Tibial artery (tissue), 4 donors: ENCODE results near the gene PLA2G3.

Experiments used
- DNase-seq, 2 donors: peaks; one replicate each; pipeline ENCODE4 v3.0.0-alpha.2; 2019
- H3K27ac ChIP-seq, 2 donors: fragments of 200-600 bp; sonication (generic) in 1 of 2; 1 replicate in 1 of 2; 2 replicates in 1 of 2; pipeline ENCODE4 v1.5.1; 2018 to 2019; ENCODE audit warnings: mild to moderate bottlenecking in 1 of 2
- H3K27me3 ChIP-seq, 2 donors: fragments of 200-600 bp; sonication (generic) in 1 of 2; one replicate each; pipeline versions ENCODE4 v1.5.1 to v1.6.0; 2016 to 2019
- H3K36me3 ChIP-seq, 3 donors: fragments of 200-600 bp; sonication (generic) in 2 of 3; one replicate each; pipeline ENCODE4 v1.5.1; 2016 to 2019; ENCODE audit warnings: mild to moderate bottlenecking in 2 of 3
- H3K4me1 ChIP-seq, 4 donors: fragments of 200-600 bp; sonication (generic) in 2 of 4; 1 replicate in 3 of 4; 2 replicates in 1 of 4; pipeline ENCODE4 v1.5.1; 2016 to 2019
- H3K4me3 ChIP-seq, 2 donors: fragments of 200-600 bp; sonication (generic) in 1 of 2; 1 replicate in 1 of 2; 2 replicates in 1 of 2; pipeline ENCODE4 v1.5.1; 2018 to 2019; ENCODE audit warnings: mild to moderate bottlenecking in 2 of 2
- H3K9me3 ChIP-seq, 3 donors: fragments of 200-600 bp; sonication (generic) in 1 of 3; one replicate each; pipeline ENCODE4 v1.5.1; 2016 to 2019
- CTCF ChIP-seq, 2 experiments: fragments of 200-600 bp in 1 of 2; fragments of 450-650 bp in 1 of 2; IDR thresholded peaks; one replicate each; pipeline ENCODE4 v1.5.1; 2017 to 2019; ENCODE audit warnings: antibody characterized with exemption in 2 of 2, mild to moderate bottlenecking in 1 of 2, moderate library complexity in 1 of 2
- intact Hi-C: fragments of 100-400 bp; cut with DNase I; formaldehyde crosslinking; loops from one replicate; pipeline ENCODE4 v1.15.0; 2023; ENCODE audit warnings: low total_unique reads

PLA2G3 gene

GRCh38 chr22:31096657-31097279 is 43.5 kb downstream of the PLA2G3 start:
- peaks cover 6 to 99% (median 88%) of the 10 kb centered on the region in 4 donors for H3K4me1 ChIP-seq
- H3K36me3 ChIP-seq: peaks cover 89 to 100% (median 96%) of the 10 kb centered on the region in 3 donors
- intact Hi-C loops: no loop called here
- no peak overlapping the region for H3K4me3 ChIP-seq
- H3K27me3 ChIP-seq: no peaks in the 10 kb centered on the region
- peak overlapping the region; percentile 99 to 100 for H3K27ac ChIP-seq
- DNase-seq: no peak
- H3K9me3 ChIP-seq: no peaks in the 10 kb centered on the region
- no peak for TF ChIP-seq CTCF (IDR thresholded peaks at IDR 0.05)

- Histone ChIP-seq H3K4me1 (peaks cover 5 to 99% (median 91%) of the 10 kb centered on the region in 4 donors), H3K4me3 (no peak overlapping the region), H3K27ac (peak overlapping the region; percentile 99 to 100), H3K9me3 (no peaks in the 10 kb centered on the region), H3K27me3 (no peaks in the 10 kb centered on the region), H3K36me3 (peaks cover 93 to 100% (median 100%) of the 10 kb centered on the region in 3 donors)
- no peak for DNase-seq
- intact Hi-C loops: no loop called here
- TF ChIP-seq CTCF (IDR thresholded peaks at IDR 0.05): no peak
These were observed 44.6 kb downstream of the PLA2G3 start for GRCh38 chr22:31095637-31096249.

- peak overlapping the region; percentile 99 to 100 for H3K27ac ChIP-seq
These were observed 45.6 kb downstream of the PLA2G3 start for GRCh38 chr22:31094741-31095140.

GRCh38 chr22:31094021-31094551 is 46.2 kb downstream of the PLA2G3 start:
- peaks cover 87 to 100% (median 99%) of the 10 kb centered on the region in 3 donors for H3K36me3 ChIP-seq
- peak overlapping the region; percentile 23 to 28 for H3K4me3 ChIP-seq
- no peak for TF ChIP-seq CTCF (IDR thresholded peaks at IDR 0.05)
- intact Hi-C loops: no loop called here
- peaks cover 5 to 99% (median 92%) of the 10 kb centered on the region in 4 donors for H3K4me1 ChIP-seq
- no peaks in the 10 kb centered on the region for H3K9me3 ChIP-seq
- no peaks in the 10 kb centered on the region for H3K27me3 ChIP-seq
- H3K27ac ChIP-seq: peak overlapping the region; percentile 99 to 100
- peak in 1 of 2 donors; percentile 82 for DNase-seq

More at GRCh38 chr22:31094741-31095140, 45.6 kb downstream of the PLA2G3 start:
- intact Hi-C loops: no loop called here
- TF ChIP-seq CTCF (IDR thresholded peaks at IDR 0.05): no peak
- no peaks in the 10 kb centered on the region for H3K27me3 ChIP-seq
- DNase-seq: no peak
- H3K4me1 ChIP-seq: peaks cover 5 to 99% (median 92%) of the 10 kb centered on the region in 4 donors
- H3K4me3 ChIP-seq: no peak overlapping the region
- H3K36me3 ChIP-seq: peaks cover 87 to 100% (median 99%) of the 10 kb centered on the region in 3 donors
- H3K9me3 ChIP-seq: no peaks in the 10 kb centered on the region

GRCh38 chr22:31093086-31093850 is 47.0 kb downstream of the PLA2G3 start:
- DNase-seq: peak in 1 of 2 donors; percentile 95

More at GRCh38 chr22:31093086-31093850, 47.0 kb downstream of the PLA2G3 start:
- no peak for TF ChIP-seq CTCF (IDR thresholded peaks at IDR 0.05)
- H3K9me3 ChIP-seq: no peaks in the 10 kb centered on the region
- intact Hi-C loops: no loop called here
- peak overlapping the region; percentile 99 to 100 for H3K27ac ChIP-seq
- H3K4me3 ChIP-seq: peak overlapping the region; percentile 23 to 28
- no peaks in the 10 kb centered on the region for H3K27me3 ChIP-seq
- peaks cover 0 to 99% (median 92%) of the 10 kb centered on the region in 4 donors for H3K4me1 ChIP-seq
- peaks cover 89 to 100% (median 99%) of the 10 kb centered on the region in 3 donors for H3K36me3 ChIP-seq
